Measurements from ENCODE around the gene FLAD1. TPM values are rescaled to one million over a fixed set of nuclear protein-coding genes. Genes with fewer than 3 reads are reported as not detected.
"Not testable (repeated sequence)": the region's sequence is repeated elsewhere in the genome, so short reads cannot be mapped to it uniquely, and the experiment has no call there.

Gene FLAD1
- total RNA-seq, 1 experiment from 2014 or later: 23.7 TPM

DNA sequence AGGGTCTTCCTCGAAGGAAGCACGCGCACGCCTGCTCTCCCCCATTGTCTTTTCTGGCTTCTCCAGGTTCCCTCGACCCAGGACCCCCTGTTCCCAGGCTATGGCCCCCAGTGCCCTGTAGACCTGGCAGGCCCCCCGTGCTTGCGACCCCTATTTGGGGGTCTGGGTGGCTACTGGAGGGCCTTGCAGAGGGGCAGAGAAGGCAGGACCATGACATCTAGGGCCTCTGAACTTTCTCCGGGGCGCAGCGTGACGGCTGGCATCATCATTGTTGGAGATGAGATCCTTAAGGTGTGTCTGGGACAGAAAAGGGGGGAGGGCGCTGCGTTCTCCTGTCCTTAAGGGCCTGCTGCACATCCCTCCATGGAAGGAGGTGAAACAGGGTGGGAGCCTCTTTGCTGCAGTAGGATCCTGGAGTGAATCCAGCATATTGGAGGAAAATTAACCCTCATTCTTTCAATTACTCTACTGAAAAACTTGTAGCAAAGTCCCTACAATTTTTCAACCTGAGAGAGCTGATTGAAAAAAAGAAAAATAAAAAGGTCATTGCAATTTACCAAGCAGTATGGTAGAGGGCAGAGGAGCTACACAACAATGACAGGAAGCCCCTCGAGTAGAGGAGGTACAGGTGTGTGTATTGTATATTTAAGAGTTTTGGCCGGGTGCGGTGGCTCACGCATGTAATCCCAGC, 777 bp downstream of the FLAD1 start:
- peaks cover 46% of the 10 kb centered on the region for H3K36me3 ChIP-seq
- peak overlapping the region; percentile 50 for H3K4me3 ChIP-seq
- H3K4me1 ChIP-seq (replicated peaks): peaks cover 14% of the 10 kb centered on the region
- no peaks in the 10 kb centered on the region for H3K27me3 ChIP-seq (replicated peaks)
- no peak for DNase-seq (ENCODE audit: low read depth in 1 of 2, low spot score in 2 of 2)
- H3K27ac ChIP-seq: no peak overlapping the region
- H3K9me3 ChIP-seq (replicated peaks): no peaks in the 10 kb centered on the region

GRCh38 chr1:154986736-154987135, 3.6 kb downstream of the FLAD1 start:
- H3K4me1 ChIP-seq (replicated peaks): peaks cover 14% of the 10 kb centered on the region
- not testable (repeated sequence) for H3K9me3 ChIP-seq (replicated peaks); H3K4me3 ChIP-seq; H3K27me3 ChIP-seq (replicated peaks); H3K27ac ChIP-seq; DNase-seq (ENCODE audit: low read depth in 1 of 2, low spot score in 2 of 2)
- H3K36me3 ChIP-seq: peaks cover 48% of the 10 kb centered on the region

DNA sequence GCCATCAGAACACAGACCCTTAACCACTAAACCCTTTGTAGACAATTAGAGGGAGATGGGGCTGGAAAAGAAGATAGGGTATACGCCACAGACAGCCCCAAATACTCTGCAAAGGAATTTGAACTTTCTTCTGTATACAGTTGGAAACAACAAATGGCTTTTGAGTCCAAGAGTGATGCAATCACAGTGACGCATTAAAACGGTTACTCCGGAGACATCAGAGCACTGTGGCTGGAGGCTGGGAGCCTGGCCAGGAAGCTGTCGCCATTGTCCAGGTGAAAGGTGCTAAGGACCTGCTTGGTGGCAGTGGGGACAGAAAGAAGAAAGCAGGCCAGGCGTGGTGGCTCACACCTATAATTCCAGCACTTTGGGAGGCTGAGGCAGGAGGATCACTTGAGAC, 4.2 kb downstream of the FLAD1 start:
- H3K9me3 ChIP-seq (replicated peaks): no peaks in the 10 kb centered on the region
- H3K27ac ChIP-seq: no peak overlapping the region
- H3K4me1 ChIP-seq (replicated peaks): peaks cover 13% of the 10 kb centered on the region
- H3K4me3 ChIP-seq: no peak overlapping the region
- H3K36me3 ChIP-seq: peaks cover 48% of the 10 kb centered on the region
- no peaks in the 10 kb centered on the region for H3K27me3 ChIP-seq (replicated peaks)
- DNase-seq (ENCODE audit: low read depth in 1 of 2, low spot score in 2 of 2): no peak

DNA sequence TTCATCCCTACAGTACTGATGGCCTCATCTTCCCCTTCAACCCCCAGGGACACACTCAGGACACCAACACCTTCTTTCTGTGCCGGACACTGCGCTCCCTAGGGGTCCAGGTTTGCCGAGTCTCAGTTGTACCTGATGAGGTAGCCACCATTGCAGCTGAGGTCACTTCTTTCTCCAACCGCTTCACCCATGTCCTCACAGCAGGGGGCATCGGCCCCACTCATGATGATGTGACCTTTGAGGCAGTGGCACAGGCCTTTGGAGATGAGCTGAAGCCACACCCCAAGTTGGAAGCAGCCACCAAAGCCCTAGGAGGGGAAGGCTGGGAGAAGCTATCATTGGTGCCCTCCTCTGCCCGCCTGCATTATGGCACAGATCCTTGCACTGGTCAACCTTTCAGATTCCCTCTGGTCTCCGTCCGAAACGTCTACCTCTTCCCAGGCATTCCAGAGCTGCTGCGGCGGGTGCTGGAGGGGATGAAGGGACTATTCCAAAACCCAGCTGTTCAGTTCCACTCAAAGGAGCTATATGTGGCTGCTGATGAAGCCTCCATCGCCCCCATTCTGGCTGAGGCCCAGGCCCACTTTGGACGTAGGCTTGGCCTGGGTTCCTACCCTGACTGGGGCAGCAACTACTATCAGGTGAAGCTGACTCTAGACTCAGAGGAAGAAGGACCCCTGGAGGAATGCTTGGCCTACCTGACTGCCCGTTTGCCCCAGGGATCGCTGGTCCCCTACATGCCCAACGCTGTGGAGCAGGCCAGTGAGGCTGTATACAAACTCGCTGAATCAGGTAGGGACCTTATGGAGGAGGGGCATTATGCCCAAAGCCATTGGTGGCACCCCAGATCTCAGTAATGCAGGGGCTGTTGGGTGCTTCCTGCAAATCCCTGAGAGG, 5.2 kb downstream of the FLAD1 start:
- H3K27ac ChIP-seq: no peak overlapping the region
- H3K4me3 ChIP-seq: no peak overlapping the region
- H3K27me3 ChIP-seq (replicated peaks): no peaks in the 10 kb centered on the region
- H3K9me3 ChIP-seq (replicated peaks): no peaks in the 10 kb centered on the region
- no peak for DNase-seq (ENCODE audit: low read depth in 1 of 2, low spot score in 2 of 2)
- H3K36me3 ChIP-seq: peaks cover 45% of the 10 kb centered on the region
- H3K4me1 ChIP-seq (replicated peaks): peaks cover 13% of the 10 kb centered on the region

DNA sequence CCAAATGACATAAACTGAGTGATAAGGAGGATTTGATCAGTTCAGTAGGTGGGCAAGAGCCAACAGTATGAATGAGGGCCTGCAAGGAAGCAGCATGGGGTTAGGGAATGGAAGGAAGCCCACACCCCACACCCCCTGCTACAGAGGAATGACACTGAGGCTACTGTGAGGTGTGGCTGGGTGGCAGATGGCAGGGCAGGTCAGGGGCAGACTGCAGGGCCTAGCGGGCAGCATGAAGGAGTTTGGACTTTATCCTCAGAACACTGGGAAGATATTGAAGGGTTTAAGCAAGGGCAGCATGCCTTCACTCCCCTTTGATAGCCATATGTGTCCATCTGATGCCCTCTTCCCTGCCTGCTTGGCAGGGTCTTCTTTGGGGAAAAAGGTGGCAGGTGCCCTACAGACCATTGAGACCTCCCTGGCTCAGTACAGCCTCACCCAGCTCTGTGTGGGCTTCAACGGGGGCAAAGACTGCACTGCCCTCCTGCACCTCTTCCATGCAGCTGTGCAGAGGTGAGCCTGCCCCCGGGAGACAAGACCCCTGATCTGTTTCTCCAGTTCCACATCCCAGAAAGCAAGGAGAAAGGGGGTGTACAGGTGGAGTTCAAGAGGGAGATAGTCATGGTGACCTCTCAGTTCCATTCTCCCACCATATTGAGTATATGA, 6.2 kb downstream of the FLAD1 start:
- H3K27me3 ChIP-seq (replicated peaks): no peaks in the 10 kb centered on the region
- H3K36me3 ChIP-seq: peaks cover 45% of the 10 kb centered on the region
- H3K4me3 ChIP-seq: no peak overlapping the region
- peaks cover 11% of the 10 kb centered on the region for H3K4me1 ChIP-seq (replicated peaks)
- DNase-seq (ENCODE audit: low read depth in 1 of 2, low spot score in 2 of 2): no peak
- H3K27ac ChIP-seq: no peak overlapping the region
- H3K9me3 ChIP-seq (replicated peaks): no peaks in the 10 kb centered on the region

DNA sequence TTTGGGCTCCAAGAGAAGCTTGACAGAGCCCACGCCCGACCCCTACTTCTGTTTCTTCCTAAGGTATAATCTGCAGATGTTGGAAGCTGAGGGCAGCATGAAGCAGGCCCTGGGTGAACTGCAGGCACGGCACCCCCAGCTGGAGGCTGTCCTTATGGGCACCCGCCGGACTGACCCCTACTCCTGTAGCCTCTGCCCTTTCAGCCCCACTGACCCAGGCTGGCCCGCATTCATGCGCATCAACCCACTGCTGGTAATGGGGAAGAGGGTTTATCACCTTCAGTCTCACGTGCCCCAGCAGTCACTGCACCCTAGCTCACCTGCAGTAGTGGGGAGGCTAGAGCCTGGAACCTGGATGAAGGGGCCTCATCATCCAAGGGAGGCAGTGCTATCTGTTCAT, 7.1 kb downstream of the FLAD1 start:
- H3K4me1 ChIP-seq (replicated peaks): peaks cover 11% of the 10 kb centered on the region
- H3K27me3 ChIP-seq (replicated peaks): no peaks in the 10 kb centered on the region
- DNase-seq (ENCODE audit: low read depth in 1 of 2, low spot score in 2 of 2): no peak
- no peaks in the 10 kb centered on the region for H3K9me3 ChIP-seq (replicated peaks)
- no peak overlapping the region for H3K4me3 ChIP-seq
- peaks cover 45% of the 10 kb centered on the region for H3K36me3 ChIP-seq
- no peak overlapping the region for H3K27ac ChIP-seq

DNA sequence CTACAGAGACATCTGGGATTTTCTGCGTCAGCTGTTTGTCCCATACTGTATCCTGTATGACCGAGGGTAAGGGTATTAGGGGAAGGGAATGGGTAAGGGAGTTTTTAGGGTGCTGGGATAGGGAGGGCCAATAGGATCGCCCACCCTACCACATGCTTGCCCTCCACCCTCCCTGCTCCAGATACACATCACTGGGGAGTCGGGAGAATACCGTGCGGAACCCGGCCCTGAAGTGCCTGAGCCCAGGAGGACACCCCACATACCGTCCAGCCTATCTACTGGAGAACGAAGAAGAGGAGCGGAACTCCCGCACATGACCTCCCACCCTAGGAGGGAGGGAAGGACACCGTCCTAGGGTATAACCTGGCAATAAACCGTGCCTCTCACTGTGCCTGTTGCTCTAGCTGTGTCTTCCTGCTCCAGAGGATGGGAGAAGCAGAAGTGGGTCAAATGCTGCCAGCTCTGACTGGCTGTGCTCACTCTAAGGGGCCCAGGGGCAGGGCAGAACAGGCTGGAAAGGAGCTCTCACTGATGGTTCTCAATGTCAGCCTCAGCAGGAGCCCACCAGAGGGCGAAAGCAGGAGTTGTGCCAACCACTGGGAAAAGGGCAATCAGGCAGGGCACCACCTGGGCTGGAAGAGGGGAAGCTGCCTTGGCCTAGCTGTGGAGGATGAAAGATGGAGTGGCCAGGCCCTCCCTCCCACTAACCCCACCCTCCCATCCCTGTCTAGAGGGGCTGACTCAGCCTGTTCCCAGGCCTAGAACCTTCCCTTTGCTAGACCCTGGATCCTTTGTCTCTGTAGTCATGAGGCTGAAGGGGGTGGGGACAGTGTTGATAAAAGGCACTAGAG, 9.8 kb downstream of the FLAD1 start:
- Histone ChIP-seq H3K36me3 (peaks cover 30% of the 10 kb centered on the region), H3K27ac (no peak overlapping the region; the same call in 1 of the 2 replicates), H3K4me1 (replicated peaks) (peaks cover 11% of the 10 kb centered on the region), H3K9me3 (replicated peaks) (no peaks in the 10 kb centered on the region), H3K27me3 (replicated peaks) (no peaks in the 10 kb centered on the region), H3K4me3 (no peak overlapping the region)
- peak in 1 of 2 experiments; percentile 28 for DNase-seq (ENCODE audit: low read depth in 1 of 2, low spot score in 2 of 2)

DNA sequence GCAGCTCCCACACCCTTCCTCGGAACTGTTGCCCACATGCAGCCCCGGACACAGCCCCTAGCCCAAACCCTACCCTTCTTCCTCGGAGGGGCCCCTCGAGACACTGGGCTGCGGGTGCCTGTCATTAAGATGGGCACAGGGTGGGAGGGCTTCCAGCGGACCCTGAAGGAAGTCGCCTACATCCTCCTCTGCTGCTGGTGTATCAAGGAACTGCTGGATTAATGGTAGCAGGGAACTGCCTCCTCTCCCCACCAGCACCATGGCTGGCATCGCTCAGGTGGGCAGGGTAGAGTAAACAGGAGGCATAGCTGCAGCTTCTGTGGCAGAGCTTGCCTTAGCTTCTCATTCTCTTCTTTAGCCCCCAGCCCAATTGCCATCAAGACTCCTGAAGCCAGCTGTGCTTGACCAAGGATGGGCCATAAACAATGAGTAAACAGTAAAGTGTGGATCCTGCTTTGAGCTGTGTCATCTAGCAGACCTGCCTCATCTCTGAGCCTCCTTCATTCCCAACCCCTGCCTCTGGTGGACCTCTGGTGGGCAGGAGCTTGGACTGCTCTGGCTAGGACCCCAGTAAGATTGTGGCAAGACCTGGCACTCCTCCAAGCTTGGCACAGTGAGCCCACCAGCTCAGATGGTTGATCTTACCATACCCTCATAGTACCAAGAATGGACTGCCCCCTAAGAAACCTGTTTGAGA, 10.6 kb downstream of the FLAD1 start, which contains the start of gene LENEP:
Gene LENEP (plus strand): TSS at position 15 of the 697 bp plus-strand sequence. CDS start 22 bp downstream, at position 37.
- peaks cover 22% of the 10 kb centered on the region for H3K36me3 ChIP-seq

GRCh38 chr1:154994269-154994587, 11.1 kb downstream of the FLAD1 start:
- DNase-seq (ENCODE audit: low read depth in 1 of 2, low spot score in 2 of 2): no peak
- Histone ChIP-seq H3K27ac (no peak overlapping the region), H3K9me3 (replicated peaks) (no peaks in the 10 kb centered on the region), H3K4me1 (replicated peaks) (peaks cover 16% of the 10 kb centered on the region), H3K4me3 (no peak overlapping the region), H3K27me3 (replicated peaks) (no peaks in the 10 kb centered on the region), H3K36me3 (peaks cover 17% of the 10 kb centered on the region)

More for the DNA sequence above, 10.6 kb downstream of the FLAD1 start, which contains the start of gene LENEP:
- H3K27me3 ChIP-seq (replicated peaks): no peaks in the 10 kb centered on the region
- DNase-seq (ENCODE audit: low read depth in 1 of 2, low spot score in 2 of 2): no peak
- peaks cover 11% of the 10 kb centered on the region for H3K4me1 ChIP-seq (replicated peaks)
- H3K4me3 ChIP-seq: no peak within 1 kb of the TSS
- H3K27ac ChIP-seq: no peak within 1 kb of the TSS; the same call in 1 of the 2 replicates
- H3K9me3 ChIP-seq (replicated peaks): no peaks in the 10 kb centered on the region

- Histone ChIP-seq H3K36me3 (peaks cover 13% of the 10 kb centered on the region), H3K4me1 (replicated peaks) (peaks cover 17% of the 10 kb centered on the region), H3K27ac (no peak overlapping the region), H3K4me3 (no peak overlapping the region), H3K9me3 (replicated peaks) (no peaks in the 10 kb centered on the region), H3K27me3 (replicated peaks) (no peaks in the 10 kb centered on the region)
- DNase-seq (ENCODE audit: low read depth in 1 of 2, low spot score in 2 of 2): no peak
Observed at GRCh38 chr1:154994591-154994990, 11.4 kb downstream of the FLAD1 start.

- not testable (repeated sequence) for H3K27me3 ChIP-seq (replicated peaks)
- peak; percentile 53 to 77 for DNase-seq (ENCODE audit: low read depth in 1 of 2, low spot score in 2 of 2)
Observed at GRCh38 chr1:154995301-154995983, 12.3 kb downstream of the FLAD1 start.

DNA sequence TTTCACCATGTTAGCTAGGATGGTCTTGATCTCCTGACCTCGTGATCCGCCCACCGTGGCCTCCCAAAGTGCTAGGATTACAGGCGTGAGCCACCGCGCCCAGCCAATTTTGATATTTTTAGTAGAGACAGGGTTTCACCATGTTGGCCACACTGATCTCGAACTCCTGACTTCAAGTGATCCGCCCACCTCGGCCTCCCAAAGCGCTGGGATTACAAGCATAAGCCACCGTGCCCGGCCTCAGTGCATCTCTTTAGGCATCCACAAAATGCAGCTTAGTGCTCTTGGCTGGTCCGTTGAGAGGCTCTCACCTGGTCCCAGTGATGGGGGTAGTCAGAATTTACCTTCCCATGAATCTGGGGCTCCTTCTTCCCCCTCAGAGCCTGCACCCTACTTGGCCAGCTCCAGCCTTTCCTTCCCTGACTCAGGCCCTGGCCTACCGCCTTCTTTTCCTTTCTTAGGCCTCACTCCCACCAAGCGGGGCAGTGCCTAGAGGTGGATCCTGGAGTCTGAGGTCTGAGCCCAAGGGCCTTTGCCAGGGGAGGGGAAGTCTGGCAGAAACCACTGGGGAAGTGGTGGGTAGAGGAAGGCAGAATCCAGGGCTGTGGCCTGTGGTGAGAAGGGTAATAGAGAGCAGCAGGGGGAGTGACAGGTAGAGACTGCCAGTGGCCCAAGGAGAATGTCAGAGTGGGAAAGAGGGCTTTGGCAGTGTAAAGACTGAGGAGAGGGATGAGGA, 14.0 kb downstream of the FLAD1 start:
- DNase-seq (ENCODE audit: low read depth in 1 of 2, low spot score in 2 of 2): no peak
- Histone ChIP-seq H3K9me3 (replicated peaks) (no peaks in the 10 kb centered on the region), H3K4me1 (replicated peaks) (peaks cover 34% of the 10 kb centered on the region), H3K36me3 (no peaks in the 10 kb centered on the region), H3K27me3 (replicated peaks) (no peaks in the 10 kb centered on the region), H3K4me3 (no peak overlapping the region), H3K27ac (no peak overlapping the region)

More at GRCh38 chr1:154995301-154995983, 12.3 kb downstream of the FLAD1 start:
- H3K27ac ChIP-seq; H3K36me3 ChIP-seq; H3K9me3 ChIP-seq (replicated peaks); H3K4me3 ChIP-seq: not testable (repeated sequence)
- H3K4me1 ChIP-seq (replicated peaks): peaks cover 25% of the 10 kb centered on the region

All from SJSA1 (cell line).